HG02938 (cell line): ENCODE results near the gene CAMKMT.
"Not testable (repeated sequence)": the region's sequence is repeated elsewhere in the genome, so short reads cannot be mapped to it uniquely, and the experiment has no call there.

Experiments
- ATAC-seq: cut with Tn5 transposase; IDR thresholded peaks from one replicate; pipeline ENCODE4 v1.9.1; 2021; ENCODE audit warnings: mild to moderate bottlenecking, moderate library complexity; ENCODE audit not compliant: unreplicated experiment

Gene CAMKMT

DNA sequence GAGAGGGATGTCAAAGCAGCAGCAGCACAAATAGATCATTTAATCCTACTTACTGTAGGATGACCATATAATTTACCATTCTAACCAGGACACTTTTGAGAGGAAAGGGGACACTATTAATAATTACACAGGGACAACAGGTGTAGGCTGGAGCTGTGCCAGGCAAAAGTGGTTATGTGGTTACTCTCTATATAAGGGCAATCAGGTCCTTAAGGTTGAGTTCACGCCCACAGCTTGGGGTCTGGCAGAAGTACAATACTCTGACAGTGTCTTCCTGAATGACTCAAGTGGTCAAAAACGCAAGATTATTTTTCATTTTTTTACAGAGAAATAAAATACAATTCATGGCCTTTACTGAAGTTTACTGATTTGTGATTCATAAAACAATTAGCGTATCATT lies 3.2 kb upstream of the CAMKMT start:
- peak; percentile 30 for ATAC-seq

- ATAC-seq = no peak
These were observed 908 bp upstream of the CAMKMT start for GRCh38 chr2:44360749-44361329.

GRCh38 chr2:44362207-44363015 lies 664 bp downstream of the CAMKMT start:
- ATAC-seq = peak; percentile 9

DNA sequence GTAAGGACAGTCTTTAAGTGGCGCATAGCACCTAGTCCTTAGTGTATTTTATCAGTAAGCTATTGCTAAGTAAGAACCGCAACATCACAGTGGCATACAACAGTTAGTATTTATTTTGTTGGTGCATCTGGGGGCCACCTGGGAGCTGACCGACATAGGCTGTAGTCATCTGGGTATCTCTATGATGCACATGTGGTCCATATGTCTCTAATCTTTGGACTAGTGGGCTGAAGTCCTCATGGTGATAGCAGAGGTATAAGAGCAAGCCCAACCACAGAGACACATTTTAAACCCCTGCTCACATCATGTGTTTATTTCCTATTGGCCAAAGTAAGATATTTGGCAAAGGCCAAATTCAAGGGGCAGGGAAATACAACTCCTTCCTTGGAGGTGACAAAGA lies 2.9 kb downstream of the CAMKMT start:
- no peak for ATAC-seq

DNA sequence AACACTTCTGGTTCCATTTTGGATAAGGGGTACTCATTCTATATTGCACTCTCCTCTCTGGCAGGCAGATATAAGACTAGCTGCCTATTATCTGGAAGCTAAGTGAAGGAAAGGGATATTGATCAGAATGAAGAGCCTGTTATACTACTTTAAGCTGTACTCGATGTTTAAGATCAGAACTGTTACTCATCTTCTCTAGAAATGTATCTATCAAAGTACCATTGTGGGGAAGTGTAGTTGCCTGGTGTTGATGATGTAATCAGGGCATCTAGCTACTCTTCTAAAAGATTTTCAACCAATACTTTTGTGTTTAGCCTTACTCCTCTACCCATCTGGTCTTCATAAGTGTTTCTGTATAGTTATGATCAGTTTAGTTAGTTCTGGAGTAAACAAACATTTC lies 5.8 kb downstream of the CAMKMT start:
- no peak for ATAC-seq

DNA sequence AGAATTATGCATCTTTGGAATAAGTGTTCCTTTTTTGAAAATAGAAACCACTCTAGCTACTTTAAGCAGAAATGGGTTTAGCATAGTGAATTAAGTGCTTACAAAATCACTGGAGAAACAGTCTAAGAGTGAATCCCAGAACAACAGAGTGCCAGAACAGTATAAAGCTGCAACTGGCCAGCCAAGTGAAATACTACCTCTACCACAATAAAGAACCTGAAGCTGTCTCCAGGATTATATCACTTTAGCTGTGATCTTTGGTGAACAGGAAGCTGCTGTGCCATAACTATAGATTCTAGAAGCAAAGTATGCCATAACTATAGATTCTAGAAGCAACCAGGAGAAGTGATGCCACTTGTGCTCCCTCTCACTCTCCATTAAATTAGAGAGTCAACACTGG lies 7.6 kb downstream of the CAMKMT start:
- ATAC-seq = no peak

- no peak for ATAC-seq
These were observed 9.7 kb downstream of the CAMKMT start for GRCh38 chr2:44371445-44371844.

- no peak for ATAC-seq
These were observed 10.5 kb downstream of the CAMKMT start for GRCh38 chr2:44372246-44372645.

GRCh38 chr2:44377486-44377885 lies 15.7 kb downstream of the CAMKMT start:
- ATAC-seq = no peak

DNA sequence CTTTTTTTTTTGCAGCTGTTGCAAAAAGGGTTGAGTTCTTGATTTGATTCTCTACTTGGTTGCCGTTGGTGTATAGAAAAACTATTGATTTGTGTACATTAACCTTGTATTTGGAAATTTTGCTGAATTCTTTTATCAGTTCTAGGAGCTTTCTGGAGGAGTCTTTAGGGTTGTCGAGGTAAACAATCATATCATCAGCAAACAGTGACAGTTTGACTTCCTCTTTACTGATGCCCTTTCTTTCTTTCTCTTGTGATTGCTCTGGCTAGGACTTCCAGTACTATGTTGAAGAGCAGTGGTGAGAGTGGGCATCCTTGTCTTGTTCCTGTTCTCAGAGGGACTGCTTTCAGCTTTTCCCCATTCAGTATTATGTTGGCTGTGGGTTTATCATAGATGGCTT lies 23.5 kb downstream of the CAMKMT start:
- ATAC-seq = not testable (repeated sequence)

GRCh38 chr2:44388877-44389276 lies 27.1 kb downstream of the CAMKMT start:
- ATAC-seq = no peak

GRCh38 chr2:44389895-44390294 lies 28.1 kb downstream of the CAMKMT start:
- no peak for ATAC-seq

GRCh38 chr2:44392338-44392943 lies 30.7 kb downstream of the CAMKMT start:
- no peak for ATAC-seq

DNA sequence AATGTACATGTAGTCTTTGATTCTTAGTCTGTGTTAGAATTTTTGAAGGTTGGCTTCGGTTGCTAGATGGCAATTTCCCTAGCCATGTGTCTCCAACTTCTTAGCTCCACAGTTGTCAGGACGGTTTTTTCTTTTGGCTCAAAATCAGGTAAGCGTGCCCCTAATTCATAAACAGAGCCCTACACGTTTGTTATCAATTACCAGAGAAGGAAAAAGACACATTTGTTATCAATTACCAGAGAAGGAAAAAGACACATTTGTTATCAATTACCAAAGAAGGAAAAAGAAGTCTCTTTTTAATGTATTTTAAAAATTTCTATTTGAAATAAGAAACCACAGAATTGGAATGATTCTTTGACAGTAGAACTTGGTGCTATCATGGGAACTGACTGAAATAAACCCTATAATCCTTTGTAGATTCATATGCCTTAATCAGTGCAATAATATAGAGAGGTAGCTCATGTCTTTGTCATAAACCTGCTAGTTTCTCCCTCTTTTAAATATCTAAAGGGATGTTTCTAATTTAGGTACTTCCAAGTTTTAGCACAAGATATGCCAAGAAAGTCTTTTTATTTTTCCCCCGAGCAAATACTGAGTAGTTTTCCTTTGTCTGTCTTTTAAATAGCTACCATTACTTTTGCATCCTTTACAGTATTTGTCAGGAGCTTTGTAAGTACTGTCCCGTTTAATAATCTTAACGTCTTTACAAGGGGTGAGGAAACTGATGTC lies 35.9 kb downstream of the CAMKMT start:
- ATAC-seq = no peak

DNA sequence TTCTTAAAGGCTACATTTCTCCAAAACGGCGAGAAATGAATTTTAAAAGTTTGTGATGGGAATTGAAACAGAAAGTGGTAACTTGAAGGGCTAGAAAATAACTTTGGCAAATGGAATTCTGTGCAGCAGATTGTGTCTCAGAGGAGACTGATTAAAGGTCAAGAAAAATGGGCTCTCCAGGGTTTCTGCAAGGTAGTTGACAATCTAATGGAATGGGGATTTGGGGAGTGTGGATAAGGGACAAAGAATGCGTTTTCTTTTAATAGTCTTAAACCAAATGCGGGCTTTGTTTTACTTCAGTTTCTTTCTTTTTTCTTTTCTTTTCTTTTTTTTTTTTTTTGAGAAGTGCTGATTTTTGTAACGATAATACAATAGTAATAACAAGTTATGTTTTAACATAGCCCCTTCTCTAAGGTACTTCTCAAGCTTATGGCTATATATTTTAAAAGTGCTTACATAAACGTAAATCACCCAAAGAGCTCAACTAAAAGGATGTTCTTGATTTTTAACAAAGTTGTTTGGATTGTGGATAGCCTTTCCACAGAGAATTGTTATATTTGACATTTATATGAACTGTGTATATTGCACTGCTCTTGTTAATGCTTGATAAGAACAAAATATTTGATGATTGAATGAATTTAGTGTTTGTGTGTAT lies 36.6 kb downstream of the CAMKMT start:
- no peak for ATAC-seq

DNA sequence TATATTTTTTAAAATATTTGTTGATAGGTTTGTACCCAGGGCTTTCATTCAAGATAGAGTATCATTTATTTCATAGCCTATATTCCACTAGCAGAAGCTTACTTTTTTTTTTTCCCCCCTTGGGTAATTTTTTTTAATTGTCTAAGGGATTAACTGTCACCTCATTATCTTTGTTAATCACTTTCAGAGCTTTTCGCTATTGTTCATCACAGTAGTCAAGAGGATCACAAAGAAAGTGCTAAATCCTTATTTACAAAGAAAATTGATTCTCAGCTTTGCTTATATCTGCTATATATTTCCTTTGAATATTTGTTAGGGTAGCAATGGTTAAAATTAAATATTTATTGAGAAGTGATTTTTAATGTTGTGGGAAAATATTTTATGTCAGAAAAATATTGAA lies 59.0 kb downstream of the CAMKMT start:
- ATAC-seq = no peak

DNA sequence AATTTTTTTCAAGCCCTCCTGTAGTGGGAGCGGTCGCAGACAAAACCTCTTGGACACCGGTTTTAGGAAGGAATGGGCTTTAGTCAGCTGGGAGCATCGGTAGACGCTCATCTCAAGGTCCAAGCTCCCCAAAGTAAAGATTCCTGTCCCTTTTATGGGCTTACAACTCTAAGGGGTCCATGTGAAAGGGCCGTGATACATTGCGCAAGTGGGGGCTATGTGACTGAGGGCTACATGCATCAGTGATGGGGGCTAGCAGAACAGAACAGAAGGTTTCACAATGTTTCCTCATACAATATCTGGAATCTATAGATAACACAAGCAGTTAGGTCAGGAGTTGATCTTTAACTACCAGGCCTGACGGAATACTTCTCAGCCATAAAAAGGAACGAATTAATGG lies 62.5 kb downstream of the CAMKMT start:
- no peak for ATAC-seq

DNA sequence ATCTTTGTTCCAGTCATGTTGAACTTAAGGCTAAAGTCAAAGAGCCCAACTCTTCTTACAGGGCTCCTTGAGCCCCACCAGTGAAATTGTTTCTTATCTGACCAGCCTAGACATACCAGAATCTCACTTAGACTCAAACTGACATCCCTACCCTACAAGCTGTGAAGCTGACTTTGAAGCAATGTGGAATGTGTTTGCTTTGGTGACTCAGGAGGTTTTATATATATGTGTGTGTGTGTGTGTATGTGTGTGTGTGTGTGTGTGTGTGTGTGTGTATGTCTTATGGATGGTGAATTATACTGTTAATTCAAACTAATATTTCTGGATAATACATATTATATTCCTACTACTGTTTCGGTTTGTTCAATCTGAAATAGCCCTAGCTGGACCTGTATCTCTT lies 67.3 kb downstream of the CAMKMT start:
- no peak for ATAC-seq

GRCh38 chr2:44430342-44430741 lies 68.6 kb downstream of the CAMKMT start:
- ATAC-seq = no peak

GRCh38 chr2:44433895-44434294 lies 72.1 kb downstream of the CAMKMT start:
- ATAC-seq = no peak

DNA sequence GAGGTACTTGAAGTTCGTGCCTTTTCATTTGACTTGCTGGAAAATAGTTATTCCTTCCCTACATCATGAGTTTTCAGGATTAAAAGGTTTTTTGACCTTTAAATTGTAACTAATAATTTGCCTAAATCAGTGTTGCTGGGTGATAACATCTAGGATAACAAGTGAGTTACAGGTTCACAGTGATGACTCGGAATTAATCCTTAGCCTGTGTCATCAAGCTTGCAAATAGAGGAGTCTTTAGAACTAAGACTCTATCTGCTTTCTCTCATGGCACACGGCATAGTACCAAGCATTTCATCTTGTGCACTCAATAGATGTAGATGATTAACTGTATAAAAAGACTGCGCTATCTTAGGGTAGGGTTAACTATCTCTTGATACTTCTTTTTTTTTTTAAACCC lies 79.5 kb downstream of the CAMKMT start:
- no peak for ATAC-seq
